SU-DHL-6 (cell line): Measurements from ENCODE around the gene SLC5A10.
"Not testable (repeated sequence)": the region's sequence is repeated elsewhere in the genome, so short reads cannot be mapped to it uniquely, and the experiment has no call there.

Experiments
- H2AFZ ChIP-seq: fragments of 200-600 bp; sonication (generic); 2 replicates; pipeline ENCODE4 v1.6.1; 2014; ENCODE audit warnings: low read depth, mild to moderate bottlenecking, moderate library complexity, mixed read lengths, antibody characterized with exemption, low read length; ENCODE audit not compliant: severe bottlenecking
- H3F3A ChIP-seq: fragments of 200-600 bp; shearing (Covaris generic); 2 replicates; pipeline ENCODE4 v1.6.0; 2016; ENCODE audit warnings: antibody characterized with exemption, mild to moderate bottlenecking; ENCODE audit not compliant: insufficient read depth
- H3K27ac ChIP-seq: fragments of 200-600 bp; sonication (generic); 2 replicates; pipeline ENCODE4 v1.5.1; 2016; ENCODE audit warnings: low read depth, mild to moderate bottlenecking, low read length, moderate library complexity, mixed read lengths
- H3K27me3 ChIP-seq: fragments of 200-600 bp; sonication (generic), shearing (Covaris generic); 2 replicates; pipeline ENCODE4 v1.6.0; 2014; ENCODE audit warnings: mild to moderate bottlenecking, low read length
- H3K36me3 ChIP-seq: fragments of 200-600 bp; sonication (generic); 2 replicates; pipeline ENCODE4 v1.6.1; 2014; ENCODE audit warnings: mild to moderate bottlenecking, low read length, mixed read lengths
- H3K4me2 ChIP-seq: fragments of 300-600, 200-600 bp; shearing (Covaris generic), sonication (generic); 2 replicates; pipeline ENCODE4 v1.6.0; 2014; ENCODE audit warnings: low read length, low read depth, mild to moderate bottlenecking; ENCODE audit not compliant: poor library complexity, severe bottlenecking
- H3K4me3 ChIP-seq: fragments of 200-600 bp; sonication (generic); 2 replicates; pipeline ENCODE4 v1.5.1; 2014; ENCODE audit warnings: antibody characterized with exemption, low read length, mild to moderate bottlenecking, mixed read lengths; ENCODE audit not compliant: insufficient read depth, poor library complexity, severe bottlenecking
- H3K79me2 ChIP-seq: fragments of 200-600 bp; sonication (generic); 2 replicates; pipeline ENCODE4 v1.6.1; 2014; ENCODE audit warnings: mild to moderate bottlenecking, low read length, moderate library complexity; ENCODE audit not compliant: insufficient read depth
- H3K9ac ChIP-seq: fragments of 200-600 bp; sonication (generic); 2 replicates; pipeline ENCODE4 v1.7.0; 2014; ENCODE audit warnings: mild to moderate bottlenecking, low read length
- H3K9me2 ChIP-seq: fragments of 200-600 bp; sonication (generic); replicated peaks from 2 replicates; pipeline ENCODE4 v1.6.1; 2014; ENCODE audit warnings: low read length; ENCODE audit not compliant: insufficient read depth
- H3K9me3 ChIP-seq: fragments of 200-600 bp; sonication (generic); 2 replicates; pipeline ENCODE4 v1.6.1; 2014; ENCODE audit warnings: low read length, mixed read lengths; ENCODE audit not compliant: insufficient read depth
- H4K20me1 ChIP-seq: fragments of 200-600 bp; sonication (generic); 2 replicates; pipeline ENCODE4 v1.6.1; 2014; ENCODE audit warnings: low read depth, mild to moderate bottlenecking, antibody characterized with exemption, low read length, moderate library complexity, mixed read lengths
- CTCF ChIP-seq: fragments of 200-600 bp; sonication (generic); IDR thresholded peaks from one replicate; pipeline ENCODE4 v1.5.1; 2017; ENCODE audit warnings: antibody characterized with exemption, mild to moderate bottlenecking, low read length, moderate library complexity; ENCODE audit not compliant: insufficient read depth, poor library complexity, severe bottlenecking
- EZH2phosphoT487 ChIP-seq: fragments of 200-600 bp; sonication (generic), shearing (Covaris generic); conservative IDR thresholded peaks from 2 replicates; pipeline ENCODE4 v1.6.1; 2018; ENCODE audit warnings: mild to moderate bottlenecking, antibody characterized with exemption, low read length, moderate library complexity, mixed read lengths

The SLC5A10 gene

GRCh38 chr17:19024101-19025078 lies 72.4 kb downstream of the SLC5A10 start:
- Histone ChIP-seq H3K36me3 (no peaks in the 10 kb centered on the region), H2AFZ (no peak overlapping the region), H4K20me1 (no peaks in the 10 kb centered on the region), H3K9me2 (no peaks in the 10 kb centered on the region), H3K27ac (no peak overlapping the region), H3K79me2 (no peaks in the 10 kb centered on the region), H3K4me2 (no peak overlapping the region), H3F3A (peaks cover 22% of the 10 kb centered on the region), H3K9ac (no peak overlapping the region), H3K27me3 (no peaks in the 10 kb centered on the region), H3K4me3 (no peak overlapping the region), H3K9me3 (no peaks in the 10 kb centered on the region)
- no peak for TF ChIP-seq EZH2phosphoT487
- TF ChIP-seq CTCF = no peak

- H3K9ac ChIP-seq, H4K20me1 ChIP-seq, H3K36me3 ChIP-seq, H3K27me3 ChIP-seq, H3K9me3 ChIP-seq, H3K4me3 ChIP-seq, H2AFZ ChIP-seq, H3F3A ChIP-seq, H3K27ac ChIP-seq, H3K9me2 ChIP-seq, H3K4me2 ChIP-seq, H3K79me2 ChIP-seq: not testable (repeated sequence)
These were observed 76.7 kb downstream of the SLC5A10 start for GRCh38 chr17:19028671-19029070.

- not testable (repeated sequence) for H3K27me3 ChIP-seq, H3K4me2 ChIP-seq, H3K4me3 ChIP-seq, H3K9me2 ChIP-seq, H3F3A ChIP-seq, H3K79me2 ChIP-seq, H4K20me1 ChIP-seq, H3K27ac ChIP-seq, H3K9me3 ChIP-seq, H3K9ac ChIP-seq, H3K36me3 ChIP-seq, H2AFZ ChIP-seq
These were observed 77.8 kb downstream of the SLC5A10 start for GRCh38 chr17:19029740-19030139.

- H3K27ac ChIP-seq, H3K9ac ChIP-seq, H3K36me3 ChIP-seq, H3K4me2 ChIP-seq, H3K27me3 ChIP-seq, H3K9me3 ChIP-seq, H3K9me2 ChIP-seq, H3K79me2 ChIP-seq, H3F3A ChIP-seq, H3K4me3 ChIP-seq, H2AFZ ChIP-seq, H4K20me1 ChIP-seq: not testable (repeated sequence)
These were observed 78.9 kb downstream of the SLC5A10 start for GRCh38 chr17:19030771-19031449.

GRCh38 chr17:19031729-19032128 lies 79.8 kb downstream of the SLC5A10 start:
- not testable (repeated sequence) for H4K20me1 ChIP-seq, H3K4me3 ChIP-seq, H3K9me3 ChIP-seq, H3K9me2 ChIP-seq, H3K27ac ChIP-seq, H3F3A ChIP-seq, H3K79me2 ChIP-seq, H3K36me3 ChIP-seq, H3K27me3 ChIP-seq, H2AFZ ChIP-seq, H3K9ac ChIP-seq, H3K4me2 ChIP-seq

GRCh38 chr17:19032377-19032988 lies 80.5 kb downstream of the SLC5A10 start:
- H2AFZ ChIP-seq, H3K27ac ChIP-seq, H3K4me2 ChIP-seq, H4K20me1 ChIP-seq, H3K36me3 ChIP-seq, H3K9me3 ChIP-seq, H3K4me3 ChIP-seq, H3K27me3 ChIP-seq, H3F3A ChIP-seq, H3K9ac ChIP-seq, H3K9me2 ChIP-seq, H3K79me2 ChIP-seq: not testable (repeated sequence)

GRCh38 chr17:19036186-19036585 lies 84.2 kb downstream of the SLC5A10 start:
- H3K36me3 ChIP-seq, H3K79me2 ChIP-seq, H3K4me3 ChIP-seq, H3K27ac ChIP-seq, H3K9me3 ChIP-seq, H3K27me3 ChIP-seq, H2AFZ ChIP-seq, H3F3A ChIP-seq, H3K9me2 ChIP-seq, H3K4me2 ChIP-seq, H3K9ac ChIP-seq, H4K20me1 ChIP-seq: not testable (repeated sequence)
